ENCODE measurements around the gene LOC101059915.

LOC101059915 gene

GRCh38 chrX:71664889-71665491 is 2.4 kb upstream of the LOC101059915 start:
- Histone ChIP-seq H3K4me1 (no peaks in the 10 kb centered on the region), H3K27me3 (no peaks in the 10 kb centered on the region), H3K27ac (no peak overlapping the region), H3K36me3 (no peaks in the 10 kb centered on the region), H3K4me3 (no peak overlapping the region), H3K9me3 (no peaks in the 10 kb centered on the region)
- intact Hi-C loops (cut with DNase I; ENCODE audit: low total_unique reads) = no loop called here
- no peak for DNase-seq
- TF ChIP-seq POLR2A (IDR thresholded peaks at IDR 0.05) (no peak), CTCF (IDR thresholded peaks at IDR 0.05) (no peak)

DNA sequence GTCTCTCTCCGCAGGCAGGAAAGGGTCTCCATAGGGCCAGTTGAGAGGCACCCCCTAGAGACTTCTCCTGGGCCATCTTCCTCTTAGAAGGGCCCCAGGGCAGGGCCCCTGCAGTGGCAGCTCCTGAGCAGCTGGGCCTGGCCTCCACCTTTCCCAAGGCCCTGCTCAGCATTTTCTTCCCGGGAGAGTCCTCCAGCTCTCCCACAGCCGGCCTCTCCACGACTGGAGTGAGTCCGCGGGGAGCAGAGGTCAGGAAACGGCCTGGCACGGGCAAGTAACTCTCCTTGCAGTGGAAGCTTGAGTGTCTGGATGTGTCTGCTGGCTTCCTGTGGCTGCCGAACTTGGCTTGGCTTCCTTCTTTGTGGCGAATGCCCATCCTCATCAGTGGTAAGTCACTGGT is 1.6 kb upstream of the LOC101059915 start:
- H3K4me3 ChIP-seq = no peak overlapping the region
- DNase-seq = no peak
- H3K27ac ChIP-seq = no peak overlapping the region
- no peak for TF ChIP-seq POLR2A (IDR thresholded peaks at IDR 0.05)
- no peak for TF ChIP-seq CTCF (IDR thresholded peaks at IDR 0.05)
- H3K36me3 ChIP-seq = no peaks in the 10 kb centered on the region
- no peaks in the 10 kb centered on the region for H3K4me1 ChIP-seq
- no peaks in the 10 kb centered on the region for H3K9me3 ChIP-seq
- intact Hi-C loops (cut with DNase I; ENCODE audit: low total_unique reads) = no loop called here
- no peaks in the 10 kb centered on the region for H3K27me3 ChIP-seq

DNA sequence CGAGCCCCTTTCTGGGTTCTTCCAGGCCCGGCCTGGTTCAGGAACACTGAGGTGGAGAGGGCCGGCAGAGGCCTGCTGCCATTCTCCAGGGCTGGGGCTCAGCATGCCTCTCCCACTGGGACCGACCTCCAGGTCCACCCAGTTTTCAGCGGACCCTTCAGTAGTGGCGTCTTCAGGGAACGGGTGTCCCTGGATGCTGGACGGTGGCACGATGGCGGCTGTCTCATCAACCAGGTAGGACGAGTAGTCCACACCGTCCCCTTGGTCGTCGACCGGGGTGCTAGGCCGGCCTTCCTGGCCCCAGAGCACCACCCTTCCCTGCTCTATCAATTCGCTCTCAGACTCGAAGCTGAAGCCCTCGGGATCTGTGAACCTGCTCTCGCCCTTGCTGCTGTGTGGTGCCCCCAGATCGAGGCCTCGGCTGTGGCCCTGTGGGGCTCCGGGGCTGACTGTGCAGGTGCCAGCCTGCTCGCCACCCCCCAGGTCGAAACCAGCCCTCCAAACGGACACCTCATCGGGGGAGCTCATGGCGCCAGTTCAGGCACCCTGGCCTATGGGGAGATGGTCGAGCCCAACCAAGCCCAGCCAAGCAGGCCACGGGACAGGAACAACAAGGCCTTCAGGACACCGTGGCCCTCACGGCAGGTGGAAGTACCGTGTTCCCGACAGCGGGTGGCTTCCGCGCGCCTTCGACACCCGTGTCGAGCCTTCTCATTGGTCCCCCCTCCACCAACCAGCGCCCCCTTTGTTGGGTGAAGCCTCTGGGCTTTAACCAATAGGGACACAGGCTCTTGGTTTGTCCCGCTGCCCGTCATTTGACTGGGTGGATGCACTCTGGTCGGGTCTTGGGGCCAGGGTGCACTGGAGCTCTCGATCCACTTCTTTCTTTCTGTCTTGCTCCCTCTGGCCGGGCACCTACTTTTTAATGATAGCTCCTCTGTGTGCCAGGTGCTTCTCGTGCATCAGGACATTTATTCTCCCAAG is 814 bp upstream of the LOC101059915 start:
- no peak for DNase-seq
- intact Hi-C loops (cut with DNase I; ENCODE audit: low total_unique reads) = no loop called here
- H3K27ac ChIP-seq = no peak overlapping the region
- no peaks in the 10 kb centered on the region for H3K4me1 ChIP-seq
- H3K36me3 ChIP-seq = no peaks in the 10 kb centered on the region
- no peaks in the 10 kb centered on the region for H3K9me3 ChIP-seq
- no peak overlapping the region for H3K4me3 ChIP-seq
- H3K27me3 ChIP-seq = no peaks in the 10 kb centered on the region
- TF ChIP-seq POLR2A (IDR thresholded peaks at IDR 0.05) = no peak
- no peak for TF ChIP-seq CTCF (IDR thresholded peaks at IDR 0.05)

DNA sequence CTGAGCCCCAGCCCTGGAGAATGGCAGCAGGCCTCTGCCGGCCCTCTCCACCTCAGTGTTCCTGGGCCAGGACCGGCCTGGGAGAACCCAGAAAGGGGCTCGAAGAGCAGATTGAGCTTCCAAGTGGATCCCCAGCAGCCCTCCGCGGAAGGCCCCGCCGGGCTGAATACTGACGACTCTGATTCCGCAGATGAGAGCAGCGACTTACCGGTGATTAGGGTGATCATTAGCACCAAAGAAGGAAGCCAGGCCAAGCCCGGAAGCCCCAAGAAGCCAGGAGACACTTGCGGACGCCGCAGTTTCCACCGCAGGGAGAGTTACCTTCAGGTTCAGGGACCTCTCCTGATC is 876 bp downstream of the LOC101059915 start:
- Histone ChIP-seq H3K36me3 (no peaks in the 10 kb centered on the region), H3K27ac (no peak overlapping the region), H3K4me3 (no peak overlapping the region), H3K4me1 (no peaks in the 10 kb centered on the region), H3K9me3 (no peaks in the 10 kb centered on the region), H3K27me3 (no peaks in the 10 kb centered on the region)
- TF ChIP-seq CTCF (IDR thresholded peaks at IDR 0.05) = no peak
- TF ChIP-seq POLR2A (IDR thresholded peaks at IDR 0.05) = no peak
- intact Hi-C loops (cut with DNase I; ENCODE audit: low total_unique reads) = no loop called here
- no peak for DNase-seq

DNA sequence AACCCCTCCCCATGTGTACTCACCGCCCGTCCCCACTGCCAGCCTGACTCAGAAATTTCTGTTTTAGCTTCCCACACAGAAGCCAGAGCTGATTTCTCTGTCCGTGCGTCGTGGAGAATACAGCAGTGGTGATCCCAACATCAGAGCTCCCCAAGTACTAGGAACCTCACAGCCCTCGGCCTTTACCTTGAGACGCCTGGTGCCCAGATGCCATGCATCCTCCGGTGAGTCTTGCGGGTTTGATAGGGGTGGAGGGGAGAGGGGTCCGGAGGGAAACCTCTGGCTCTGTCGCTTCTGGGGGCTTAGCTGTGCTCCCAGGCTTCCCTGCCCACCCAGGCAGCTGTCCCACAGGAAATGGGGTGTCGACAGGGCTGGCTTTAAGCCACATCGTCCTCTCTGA is 2.1 kb downstream of the LOC101059915 start:
- TF ChIP-seq CTCF (IDR thresholded peaks at IDR 0.05) (no peak), POLR2A (IDR thresholded peaks at IDR 0.05) (no peak)
- Histone ChIP-seq H3K4me1 (no peaks in the 10 kb centered on the region), H3K4me3 (no peak overlapping the region), H3K9me3 (no peaks in the 10 kb centered on the region), H3K27ac (no peak overlapping the region), H3K27me3 (no peaks in the 10 kb centered on the region), H3K36me3 (no peaks in the 10 kb centered on the region)
- intact Hi-C loops (cut with DNase I; ENCODE audit: low total_unique reads) = no loop called here
- DNase-seq = peak in 1 of 2 donors; percentile 6
